Chondrocyte (in vitro differentiated cells): ENCODE data around the gene SAMHD1. TPM values are rescaled to one million over a fixed set of nuclear protein-coding genes. Genes with fewer than 3 reads are reported as not detected.

Experiments
- DNase-seq: peaks from one replicate; pipeline ENCODE4 v3.0.0; 2021; ENCODE audit warnings: mixed read lengths, low spot score
- H3K27ac Mint-ChIP-seq: one replicate; pipeline ENCODE4 v1.8.0; 2021; ENCODE audit warnings: mild to moderate bottlenecking, moderate library complexity, mixed read lengths; ENCODE audit not compliant: unreplicated experiment
- H3K27me3 Mint-ChIP-seq: 2 replicates; pipeline ENCODE4 v1.8.0; 2021; ENCODE audit warnings: low read depth, mixed read lengths
- H3K36me3 Mint-ChIP-seq: 2 replicates; pipeline ENCODE4 v1.8.0; 2021; ENCODE audit warnings: low read depth, mixed read lengths
- H3K4me1 Mint-ChIP-seq: 2 replicates; pipeline ENCODE4 v1.8.0; 2021; ENCODE audit warnings: low read depth, mild to moderate bottlenecking, mixed read lengths
- H3K4me3 Mint-ChIP-seq: one replicate; pipeline ENCODE4 v1.8.0; 2021; ENCODE audit warnings: mild to moderate bottlenecking, moderate library complexity, mixed read lengths; ENCODE audit not compliant: unreplicated experiment
- H3K9me3 Mint-ChIP-seq: 2 replicates; pipeline ENCODE4 v1.8.0; 2021; ENCODE audit warnings: low read depth, mixed read lengths
- CTCF ChIP-seq: fragments of 200-600 bp; sonication (generic); IDR thresholded peaks from 2 replicates; pipeline ENCODE4 v1.5.0; 2021; ENCODE audit warnings: antibody characterized with exemption, mild to moderate bottlenecking, moderate library complexity
- total RNA-seq: library from RNA; stranded (reverse); gene quantifications from 3 replicates; pipeline ENCODE4 v1.2.1, GENCODE V29; 2021

Gene SAMHD1
- total RNA-seq, 1 donor from 2014 or later = 17.3 TPM

- no peaks in the 10 kb centered on the region for H3K36me3 Mint-ChIP-seq
- H3K27me3 Mint-ChIP-seq = no peaks in the 10 kb centered on the region
- TF ChIP-seq CTCF = no peak
- DNase-seq = no peak
- no peaks in the 10 kb centered on the region for H3K4me1 Mint-ChIP-seq
- no peaks in the 10 kb centered on the region for H3K9me3 Mint-ChIP-seq
- H3K27ac Mint-ChIP-seq = no peak overlapping the region
- no peak overlapping the region for H3K4me3 Mint-ChIP-seq
Measured at GRCh38 chr20:36974660-36975059, 23.2 kb upstream of the SAMHD1 start.

- Mint-ChIP-seq H3K36me3 (no peaks in the 10 kb centered on the region), H3K4me3 (no peak overlapping the region), H3K9me3 (no peaks in the 10 kb centered on the region), H3K4me1 (no peaks in the 10 kb centered on the region), H3K27me3 (no peaks in the 10 kb centered on the region), H3K27ac (no peak overlapping the region)
- no peak for TF ChIP-seq CTCF
- DNase-seq = no peak
Measured at GRCh38 chr20:36971103-36971502, 19.6 kb upstream of the SAMHD1 start.

- Mint-ChIP-seq H3K4me3 (no peak overlapping the region), H3K4me1 (no peaks in the 10 kb centered on the region), H3K27ac (no peak overlapping the region), H3K36me3 (no peaks in the 10 kb centered on the region), H3K9me3 (no peaks in the 10 kb centered on the region), H3K27me3 (no peaks in the 10 kb centered on the region)
- no peak for DNase-seq
- TF ChIP-seq CTCF = no peak
Measured at GRCh38 chr20:36969478-36970186, 18.1 kb upstream of the SAMHD1 start.

- no peaks in the 10 kb centered on the region for H3K27me3 Mint-ChIP-seq
- H3K27ac Mint-ChIP-seq = no peak overlapping the region
- H3K4me3 Mint-ChIP-seq = no peak overlapping the region
- DNase-seq = no peak
- H3K9me3 Mint-ChIP-seq = no peaks in the 10 kb centered on the region
- no peaks in the 10 kb centered on the region for H3K4me1 Mint-ChIP-seq
- H3K36me3 Mint-ChIP-seq = no peaks in the 10 kb centered on the region
- TF ChIP-seq CTCF = no peak
Measured at GRCh38 chr20:36969051-36969450, 17.5 kb upstream of the SAMHD1 start.

- H3K4me3 Mint-ChIP-seq = no peak overlapping the region
- no peaks in the 10 kb centered on the region for H3K27me3 Mint-ChIP-seq
Measured at GRCh38 chr20:36967636-36968035, 16.1 kb upstream of the SAMHD1 start.

More at GRCh38 chr20:36967636-36968035, 16.1 kb upstream of the SAMHD1 start:
- no peak for DNase-seq
- H3K9me3 Mint-ChIP-seq = peaks cover 4% of the 10 kb centered on the region
- H3K4me1 Mint-ChIP-seq = no peaks in the 10 kb centered on the region
- H3K36me3 Mint-ChIP-seq = peaks cover 1% of the 10 kb centered on the region
- TF ChIP-seq CTCF = no peak
- H3K27ac Mint-ChIP-seq = no peak overlapping the region
